Pons (tissue), 1 donor: ENCODE measurements around the gene DENND1A.

Source experiments
- DNase-seq: peaks from one replicate; pipeline ENCODE4 v3.0.0-alpha.2; 2016; ENCODE audit warnings: low spot score

The DENND1A gene

DNA sequence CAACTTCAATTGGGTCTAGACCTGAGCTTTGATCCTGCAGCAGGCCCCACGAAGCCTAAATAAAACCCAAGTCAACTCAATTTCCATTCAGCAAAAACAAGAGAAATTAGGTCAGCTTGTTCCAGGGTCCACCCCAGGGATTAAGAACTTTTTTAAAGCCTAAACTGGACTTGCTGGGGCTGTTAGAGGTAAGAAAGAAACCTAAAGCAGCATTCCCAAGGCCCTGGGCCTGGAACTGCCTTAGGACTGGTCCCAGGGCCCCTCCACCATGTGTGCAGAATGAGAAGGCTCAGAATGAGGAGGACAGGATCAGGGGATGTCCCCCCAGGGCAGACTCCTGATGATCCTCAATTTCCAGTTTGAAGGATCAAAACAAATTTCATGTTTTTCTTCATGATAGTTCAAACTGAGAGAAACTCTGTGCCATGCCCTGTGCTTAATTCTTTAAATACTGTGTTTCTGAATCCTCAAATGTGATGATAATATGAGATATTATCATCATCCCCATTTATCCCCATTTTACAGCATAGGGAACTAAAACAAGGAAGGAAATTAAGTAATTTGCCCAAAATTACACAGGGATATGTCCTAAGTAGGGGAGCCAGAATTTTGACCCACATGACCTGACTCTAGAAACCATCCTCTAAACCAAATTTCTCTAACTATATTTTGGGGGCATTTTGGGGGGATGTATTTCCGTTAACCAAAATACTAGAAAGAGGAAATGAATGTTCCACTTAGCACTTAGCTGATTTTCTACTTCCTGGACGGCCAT lies 64.5 kb downstream of the DENND1A start:
- DNase-seq = no peak

DNA sequence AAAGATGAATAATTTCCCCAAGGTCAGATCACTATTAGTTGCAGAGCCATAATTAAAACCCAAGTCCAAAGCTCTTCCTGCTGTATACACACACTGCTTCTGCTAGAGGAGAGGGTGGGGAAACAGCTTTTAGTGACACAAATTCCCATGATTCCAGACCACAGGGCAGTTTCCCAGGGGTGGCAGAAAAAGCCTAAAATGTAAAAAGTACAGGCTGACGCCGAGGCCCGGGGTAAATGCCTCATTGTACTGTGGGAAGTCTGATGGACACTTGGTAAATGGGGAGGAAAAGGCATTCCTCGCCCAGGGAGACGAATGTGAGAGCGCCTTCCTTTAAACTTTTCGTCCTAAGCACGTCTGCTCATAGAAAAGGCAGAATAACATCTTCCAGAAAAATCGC lies 65.7 kb downstream of the DENND1A start:
- no peak for DNase-seq

DNA sequence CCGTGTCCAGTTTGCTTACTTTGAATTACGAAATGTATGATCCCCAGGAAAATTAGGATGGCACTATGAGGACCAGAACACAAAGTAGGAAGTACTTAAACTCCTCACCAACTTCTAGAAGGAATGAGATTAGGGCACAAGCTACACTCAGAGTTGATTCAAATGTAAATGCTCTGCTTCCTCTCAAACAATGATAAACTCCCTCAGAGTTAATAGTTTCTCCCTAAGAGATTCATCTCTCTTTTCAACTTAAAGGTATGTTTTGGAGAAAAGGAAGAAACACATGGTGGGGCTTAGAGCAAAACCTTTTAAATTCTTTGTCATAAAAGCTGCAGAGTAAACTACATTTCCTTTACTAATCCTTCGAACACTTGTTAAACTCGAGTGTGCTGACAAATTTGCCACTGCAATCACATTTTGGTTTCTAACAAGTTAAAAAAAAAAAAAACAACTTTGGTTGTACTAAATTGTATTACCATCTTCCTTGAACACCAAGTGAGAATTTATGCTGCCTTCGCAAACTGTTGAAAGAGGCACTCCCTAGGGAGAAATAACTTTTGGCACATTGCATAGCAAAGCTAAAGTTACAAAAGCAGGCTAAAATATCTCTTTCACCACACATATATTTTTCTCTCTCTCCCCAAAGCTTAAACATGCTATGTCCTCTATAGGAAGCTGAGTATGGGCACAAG lies 66.6 kb downstream of the DENND1A start:
- no peak for DNase-seq

DNA sequence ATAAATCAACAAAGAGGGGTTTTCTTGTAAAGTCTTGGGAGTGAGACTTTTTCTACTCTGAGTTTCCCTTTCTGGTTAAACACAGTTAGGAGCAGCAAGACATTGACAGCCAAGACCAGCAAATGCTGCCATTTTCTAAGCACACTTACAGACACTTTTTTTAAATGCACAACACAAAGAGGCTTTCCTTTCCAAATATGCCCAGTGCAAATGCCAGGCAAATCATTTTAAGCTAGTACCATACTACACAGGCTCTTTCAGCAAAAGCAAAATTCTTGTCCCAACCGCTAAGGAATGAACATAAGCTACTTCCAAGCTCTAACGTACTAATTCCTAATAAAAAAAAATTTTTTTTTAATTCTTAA lies 68.2 kb downstream of the DENND1A start:
- DNase-seq = no peak

DNA sequence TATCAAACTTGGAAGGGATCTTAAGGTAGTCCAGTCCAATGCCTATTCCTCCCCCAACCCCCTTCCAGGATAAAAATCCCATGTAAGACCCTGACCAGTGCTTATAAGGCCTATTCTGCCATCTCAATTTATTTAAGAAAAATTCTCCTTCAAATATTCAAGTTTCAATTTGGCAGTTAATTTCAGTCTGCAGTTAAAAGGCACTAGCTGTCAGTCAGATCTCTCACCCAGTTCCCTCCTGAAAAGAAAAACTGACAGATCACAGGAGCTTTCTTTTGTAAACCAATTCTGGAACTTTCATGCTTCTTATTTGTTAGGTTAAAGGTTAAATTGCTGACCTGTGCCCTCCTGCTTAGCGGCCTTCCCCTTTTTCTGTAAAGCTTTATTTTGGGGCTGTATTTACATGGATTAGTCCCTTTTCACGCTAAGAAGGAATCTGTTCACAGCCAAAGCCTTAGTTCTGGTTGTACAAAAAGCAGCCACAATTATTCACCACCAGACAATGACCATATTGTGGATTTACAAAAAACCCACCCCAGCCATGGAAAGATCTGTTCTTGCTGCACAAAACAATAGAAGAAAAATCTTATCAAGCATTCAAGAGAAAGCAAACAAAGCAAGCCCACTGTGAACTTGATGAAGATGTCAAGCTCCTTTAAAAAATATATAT lies 68.7 kb downstream of the DENND1A start:
- peak; percentile 66 for DNase-seq

DNA sequence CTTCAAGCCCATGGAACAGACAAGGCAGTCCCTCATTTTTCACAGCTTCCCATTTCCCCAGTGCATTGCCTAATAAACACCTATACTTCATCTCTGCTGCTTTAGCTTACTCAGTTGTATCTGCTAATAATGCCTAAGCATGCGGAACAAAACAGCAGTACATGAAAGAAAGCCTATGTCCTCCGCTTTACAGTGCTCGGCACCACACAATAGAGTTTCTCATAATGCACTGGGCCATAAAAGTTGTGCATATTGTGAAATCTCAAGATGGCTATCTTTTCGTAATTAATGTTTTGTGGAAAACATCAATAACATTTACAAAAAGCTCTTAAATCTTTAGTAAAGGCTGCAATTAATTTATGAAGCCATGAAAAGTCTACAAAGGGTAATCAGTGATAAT lies 69.3 kb downstream of the DENND1A start:
- DNase-seq = peak; percentile 56

DNA sequence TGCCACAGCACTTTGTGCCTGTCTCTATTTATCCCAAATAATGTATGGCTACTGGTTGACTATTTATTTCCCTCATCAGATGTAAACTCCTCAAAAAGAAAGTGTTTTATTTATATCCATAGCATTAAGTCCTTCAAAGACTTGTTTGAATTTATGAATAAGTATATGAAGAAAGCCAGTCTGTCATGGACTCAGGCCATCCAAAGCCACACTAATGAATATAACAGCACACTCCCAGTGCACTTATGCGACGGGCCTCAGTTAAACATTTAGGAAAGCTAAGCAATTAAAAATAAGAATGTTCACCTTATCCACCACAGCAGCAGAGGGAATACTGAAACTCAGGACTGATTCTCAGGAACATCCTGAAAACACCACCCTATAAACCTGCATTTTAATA lies 77.5 kb downstream of the DENND1A start:
- no peak for DNase-seq

DNA sequence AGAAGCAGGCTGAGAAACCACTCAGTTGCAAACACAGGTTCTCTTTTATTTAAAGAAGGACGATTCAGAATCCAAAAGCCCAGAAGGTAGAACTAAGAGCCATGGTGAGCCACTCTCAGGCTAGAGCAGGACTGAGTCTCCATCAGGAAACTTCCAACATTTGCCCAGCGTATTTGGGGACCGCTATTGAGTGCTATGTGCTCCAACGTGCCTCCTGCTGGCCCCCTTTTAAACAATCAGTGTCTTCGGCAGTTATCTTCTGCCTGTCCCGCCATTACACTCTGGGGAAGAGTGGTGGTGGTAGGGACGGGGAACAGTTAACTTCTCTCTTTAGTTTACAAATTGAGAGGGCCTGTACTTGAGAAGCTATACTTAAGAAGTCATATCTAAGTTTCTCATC lies 78.1 kb downstream of the DENND1A start:
- no peak for DNase-seq

DNA sequence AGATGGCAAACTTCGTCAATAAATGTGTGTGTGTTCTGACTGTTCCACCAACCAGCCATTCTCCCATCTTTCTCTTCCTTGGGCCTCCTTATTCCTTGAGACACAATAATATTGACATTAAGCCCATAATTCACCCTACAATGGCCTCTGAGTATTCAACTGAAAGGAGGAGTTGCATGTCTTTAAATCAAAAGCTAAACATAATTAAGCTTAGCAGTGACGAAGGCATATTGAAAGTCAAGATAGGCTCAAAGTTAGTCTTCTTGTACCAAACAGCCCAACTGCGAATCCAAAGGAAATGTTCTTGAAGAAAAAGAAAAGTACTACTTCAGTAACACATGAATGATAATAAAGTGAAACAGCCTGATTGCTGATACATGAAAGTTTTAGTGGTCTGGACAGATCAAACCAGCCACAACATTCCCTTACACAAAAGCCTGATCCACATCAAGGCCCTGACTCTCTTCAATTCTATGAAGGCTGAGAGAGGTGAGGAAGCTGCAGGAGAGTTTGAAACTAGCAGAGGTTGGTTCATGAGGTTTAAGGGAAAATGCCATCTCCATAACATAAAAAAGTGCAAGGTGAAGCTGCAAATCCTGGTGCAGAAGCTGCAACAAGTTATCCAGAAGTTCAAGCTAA lies 81.4 kb downstream of the DENND1A start:
- no peak for DNase-seq

DNA sequence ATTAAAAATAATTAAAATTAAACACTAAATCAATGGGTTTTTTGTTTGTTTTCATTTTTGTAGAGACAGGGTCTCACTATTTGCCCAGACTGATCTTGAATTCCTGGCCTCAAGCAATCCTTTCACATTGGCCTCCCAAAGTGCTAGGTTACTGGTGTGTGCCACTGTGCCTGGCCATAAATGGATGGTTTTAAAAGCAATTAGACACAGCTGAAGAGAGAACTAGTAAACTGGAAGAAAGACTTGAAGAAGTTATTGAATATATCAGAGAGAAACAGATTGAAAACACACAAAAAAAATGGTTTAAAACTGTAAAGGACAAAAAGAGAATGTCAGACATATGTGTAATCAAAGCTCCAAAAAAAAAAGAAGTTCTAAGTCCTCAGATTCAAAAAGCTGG lies 83.0 kb downstream of the DENND1A start:
- no peak for DNase-seq

DNA sequence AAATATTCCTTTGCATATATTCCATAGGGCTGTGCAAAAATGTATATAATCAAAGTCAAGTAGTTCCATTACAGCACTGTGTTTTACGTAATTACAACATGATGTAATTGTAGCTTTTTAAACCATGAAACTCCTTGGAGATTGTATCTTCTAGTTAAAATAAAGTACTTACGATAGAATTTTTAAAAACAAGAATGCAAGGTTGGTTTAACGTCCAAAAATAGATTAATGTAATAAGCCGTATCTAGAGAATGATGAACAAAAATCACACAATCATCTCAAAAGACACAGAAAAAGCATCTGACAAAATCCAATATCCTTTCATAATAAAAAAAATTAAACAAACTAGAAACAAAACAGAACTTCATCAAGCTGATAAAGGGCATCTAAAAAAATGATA lies 86.2 kb downstream of the DENND1A start:
- no peak for DNase-seq

DNA sequence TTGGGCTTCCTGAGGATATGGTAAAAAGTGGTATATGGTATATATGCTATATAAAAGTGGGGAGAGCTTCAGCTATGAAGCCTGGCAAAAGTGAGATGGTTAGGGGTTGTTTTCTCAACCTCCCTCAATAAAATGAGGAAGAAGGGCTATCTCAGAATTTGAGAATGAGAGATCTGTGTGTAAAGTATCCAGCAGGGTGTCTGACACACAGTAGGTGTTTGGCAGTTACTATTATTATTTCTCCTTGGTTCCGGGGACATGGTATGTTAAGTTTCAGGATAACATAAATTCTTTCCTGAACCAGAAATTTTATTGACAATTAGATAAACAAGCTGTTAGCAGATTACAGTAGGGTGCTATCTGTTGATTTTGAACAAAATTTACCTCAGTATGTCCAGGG lies 94.1 kb downstream of the DENND1A start:
- DNase-seq = no peak

DNA sequence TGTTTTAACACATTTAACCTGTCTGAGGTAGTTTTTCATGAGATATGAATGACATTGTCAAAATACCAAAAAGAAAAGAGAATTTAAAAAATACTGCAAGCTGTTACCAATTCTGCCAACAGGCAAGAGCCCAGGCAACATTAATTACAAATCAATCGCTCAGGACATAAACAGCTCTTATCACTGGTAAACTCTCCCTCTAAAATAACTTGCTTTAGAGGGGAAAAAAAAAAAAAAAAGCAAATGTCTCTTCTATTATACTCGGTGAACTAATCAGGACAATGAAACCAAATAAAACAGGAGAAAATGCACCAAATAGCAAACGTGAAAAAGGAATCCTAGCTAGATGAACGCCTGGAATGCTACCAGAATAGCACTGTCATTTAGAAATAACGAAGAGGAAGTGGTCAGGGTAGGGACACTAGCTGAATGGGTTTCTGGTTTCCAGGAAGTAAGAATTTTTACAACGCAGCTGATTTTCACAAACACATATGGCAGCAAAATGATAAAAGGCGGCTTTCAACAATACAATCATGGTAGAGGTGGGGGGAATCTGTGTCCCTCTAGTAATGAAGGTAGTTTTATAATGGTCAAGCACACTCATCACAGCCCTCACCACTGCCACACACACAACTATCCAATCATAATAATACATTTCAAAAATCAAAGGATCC lies 94.9 kb downstream of the DENND1A start:
- peak; percentile 71 for DNase-seq

DNA sequence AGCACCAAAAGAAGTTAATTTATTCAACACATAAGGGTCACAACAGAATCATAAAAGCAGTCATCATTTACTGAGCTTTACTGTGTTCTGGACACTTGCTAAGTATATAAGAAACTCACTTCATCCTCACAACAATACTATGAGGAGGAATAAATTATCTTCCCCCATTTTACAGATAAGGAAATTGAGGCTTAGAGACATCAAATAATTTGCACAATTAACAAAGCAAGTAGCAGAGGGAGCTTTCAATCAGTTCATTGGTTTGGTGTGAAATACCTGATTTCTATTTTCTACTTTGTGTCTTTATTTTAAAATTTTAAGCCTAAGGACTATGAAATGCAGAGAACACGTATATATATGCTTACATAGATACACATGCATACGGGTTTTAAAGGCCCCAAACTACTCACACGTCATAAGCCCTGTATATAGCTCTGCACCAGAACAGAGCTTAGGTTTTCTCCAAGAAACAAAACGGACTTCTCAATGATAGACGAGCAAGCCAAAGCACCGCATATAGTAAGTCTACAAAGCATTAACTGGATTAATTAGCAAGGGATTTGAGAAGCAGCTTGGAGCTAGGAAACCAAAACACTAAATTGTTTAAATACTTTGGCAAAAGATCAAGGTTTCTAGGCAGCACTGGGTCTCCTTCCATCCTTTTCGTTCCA lies 95.6 kb downstream of the DENND1A start:
- DNase-seq = no peak

DNA sequence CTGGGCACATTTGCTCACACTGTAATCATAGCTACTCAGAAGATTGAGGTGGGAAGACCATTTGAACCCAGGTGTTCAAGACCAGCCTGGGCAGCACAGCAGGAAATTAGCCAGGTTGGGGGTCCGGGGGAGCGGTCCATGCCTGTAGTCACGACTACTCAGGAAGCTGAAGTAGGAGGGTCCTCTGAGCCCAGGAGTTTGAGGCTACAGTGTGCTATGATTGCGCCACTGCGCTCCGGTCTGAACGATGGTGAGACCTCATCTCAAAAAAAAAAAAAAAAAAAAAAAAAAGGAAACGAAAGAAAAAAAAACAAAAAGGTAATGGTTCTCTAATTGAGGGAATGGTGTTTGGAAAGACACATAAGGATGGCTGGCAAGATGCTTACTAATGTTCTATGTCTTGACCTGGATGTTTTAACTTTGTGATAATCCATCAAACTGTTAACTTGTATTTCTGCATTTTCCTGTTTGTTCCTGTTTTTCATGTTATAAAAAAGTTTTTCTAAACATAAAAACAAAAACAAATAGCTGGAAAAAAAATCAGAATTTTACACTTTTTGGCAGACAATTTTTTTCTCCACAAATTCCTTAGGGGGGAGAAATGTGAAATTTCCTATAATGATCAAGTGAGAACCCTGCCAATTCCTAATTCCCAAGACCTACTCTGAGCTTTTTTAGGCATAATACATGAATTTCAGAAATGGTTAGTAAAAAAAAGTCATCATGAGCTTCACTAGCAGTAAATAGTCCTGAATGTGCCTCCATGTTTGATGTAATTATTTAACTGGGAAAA lies 96.9 kb downstream of the DENND1A start:
- no peak for DNase-seq

DNA sequence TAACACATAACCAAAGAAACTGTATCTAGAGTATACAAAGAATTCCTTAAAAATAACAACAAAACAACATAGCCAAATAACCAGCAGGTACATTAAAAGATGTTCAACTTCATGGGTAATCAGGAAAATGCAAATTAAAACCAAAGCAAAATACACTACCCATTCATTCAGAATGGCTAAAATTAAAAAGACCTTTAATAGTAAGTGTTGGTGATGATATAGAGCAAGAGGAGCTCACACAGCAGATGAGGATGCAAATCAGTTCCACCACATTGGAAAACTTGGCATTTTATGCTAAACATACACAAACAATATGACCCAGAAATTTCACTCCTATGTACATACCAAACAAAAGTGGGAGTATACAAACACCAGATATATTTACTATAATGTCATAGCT lies 97.8 kb downstream of the DENND1A start:
- no peak for DNase-seq

DNA sequence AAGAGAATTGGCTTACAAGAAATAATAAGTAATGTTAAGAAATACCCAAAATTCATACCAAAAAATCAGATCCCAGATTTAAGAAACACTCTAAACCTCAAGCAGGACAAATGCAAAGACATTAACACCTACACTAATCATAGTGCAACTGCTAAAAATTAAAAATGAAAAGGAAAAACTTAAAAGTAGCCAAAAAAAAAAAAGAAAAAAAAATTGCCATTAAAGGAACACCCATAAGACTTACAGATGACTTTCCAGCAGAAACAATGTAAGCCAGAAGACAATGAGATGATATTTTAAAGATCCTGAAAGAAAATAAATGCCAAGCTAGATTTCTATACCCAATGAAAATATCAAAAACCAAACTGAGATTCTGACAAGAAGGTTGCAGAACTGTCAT lies 101.5 kb downstream of the DENND1A start:
- DNase-seq = no peak

DNA sequence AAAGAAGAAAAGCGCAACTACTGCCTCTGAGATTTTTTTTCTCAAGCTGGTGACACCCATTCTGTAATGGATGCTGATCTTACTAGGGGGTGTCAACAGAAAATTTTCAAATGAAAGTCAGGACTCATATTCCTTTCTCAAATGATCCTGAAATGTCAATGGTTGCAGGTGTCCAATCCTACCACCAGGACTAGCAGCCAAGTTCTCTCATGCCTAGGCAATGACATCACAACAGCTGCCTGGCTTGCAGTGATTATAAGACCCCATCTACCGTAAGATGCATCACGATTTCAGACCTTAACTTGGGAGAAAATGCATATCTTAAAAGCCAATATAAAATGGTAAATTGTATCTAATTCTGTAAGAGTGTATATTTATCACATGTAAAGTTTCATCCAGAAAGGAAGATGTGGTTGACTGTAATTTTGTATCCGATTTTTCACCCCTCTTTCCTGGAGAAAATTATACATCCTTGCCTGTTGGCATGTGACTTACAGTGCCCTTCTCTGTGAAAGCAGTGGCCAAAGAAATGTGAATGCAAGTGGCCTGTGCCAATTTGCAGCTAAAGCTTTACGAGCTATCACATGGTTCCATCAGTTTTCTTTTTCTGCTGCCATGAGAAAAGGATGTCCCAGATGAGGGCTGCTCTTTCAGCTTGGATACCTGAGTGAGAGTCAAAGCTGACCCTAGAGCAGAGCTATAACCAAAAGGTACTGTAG lies 104.4 kb downstream of the DENND1A start:
- DNase-seq = no peak

DNA sequence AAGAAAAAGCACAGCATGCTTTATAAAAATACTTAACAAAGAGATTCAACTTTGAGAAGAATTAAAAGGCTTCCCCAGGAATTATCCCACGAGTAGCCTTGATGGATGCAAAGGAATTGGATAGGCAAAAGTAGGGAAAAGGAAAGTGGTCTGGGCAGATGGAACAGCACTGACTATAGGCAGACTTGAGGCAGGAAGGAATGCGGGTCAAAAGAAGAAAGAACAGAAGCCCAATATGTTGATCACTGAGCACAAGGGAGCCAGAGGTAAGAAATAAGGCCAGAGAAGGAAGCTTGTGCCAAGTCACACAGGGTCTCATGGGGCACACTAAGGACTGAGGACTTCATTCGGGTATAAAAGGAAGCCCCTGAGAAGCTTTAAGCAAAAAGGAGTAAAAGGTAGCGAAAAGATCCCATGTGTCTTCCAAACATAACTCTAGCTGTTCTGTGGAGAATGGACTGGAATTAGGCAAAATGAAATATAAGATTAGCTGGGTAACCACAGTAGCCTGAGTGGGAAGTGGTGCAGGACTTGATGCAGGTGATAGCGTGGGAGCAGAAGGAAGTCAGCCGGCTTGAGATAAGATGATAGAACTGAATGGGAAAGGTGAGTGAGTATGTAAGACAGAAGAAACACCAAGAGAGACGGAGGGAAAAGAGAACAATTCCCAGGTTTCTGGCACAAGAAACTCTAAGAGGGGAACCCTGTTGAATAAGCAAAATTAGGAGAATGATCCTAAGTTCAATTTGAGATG lies 106.6 kb downstream of the DENND1A start:
- DNase-seq = no peak
